ENCODE measurements around the gene CCNI2. TPM values are rescaled to one million over a fixed set of nuclear protein-coding genes. Genes with fewer than 3 reads are reported as not detected.
A peak's percentile ranks its signal among the peaks of the same experiment; 100 is the strongest.

The CCNI2 gene
- total RNA-seq, 1 donor from 2014 or later, result not detected

GRCh38 chr5:132737982-132738681 lies 9.1 kb upstream of the CCNI2 start:
- TF ChIP-seq CTCF (IDR thresholded peaks at IDR 0.05), result no peak
- Histone ChIP-seq H3K27me3 (no peaks in the 10 kb centered on the region), H3K36me3 (no peaks in the 10 kb centered on the region), H3K4me3 (peak overlapping the region; percentile 70 to 90), H3K4me1 (peaks cover 0 to 4% of the 10 kb centered on the region in 2 donors), H3K27ac (no peak overlapping the region), H3K9me3 (no peaks in the 10 kb centered on the region)
- intact Hi-C loops (cut with DNase I), result loop anchor here (5.0 kb wide), 1 partner anchor 39 kb away; the partner anchor contains the start of gene SEPTIN8
- no peak for DNase-seq (ENCODE audit: low spot score in 2 of 2)

DNA sequence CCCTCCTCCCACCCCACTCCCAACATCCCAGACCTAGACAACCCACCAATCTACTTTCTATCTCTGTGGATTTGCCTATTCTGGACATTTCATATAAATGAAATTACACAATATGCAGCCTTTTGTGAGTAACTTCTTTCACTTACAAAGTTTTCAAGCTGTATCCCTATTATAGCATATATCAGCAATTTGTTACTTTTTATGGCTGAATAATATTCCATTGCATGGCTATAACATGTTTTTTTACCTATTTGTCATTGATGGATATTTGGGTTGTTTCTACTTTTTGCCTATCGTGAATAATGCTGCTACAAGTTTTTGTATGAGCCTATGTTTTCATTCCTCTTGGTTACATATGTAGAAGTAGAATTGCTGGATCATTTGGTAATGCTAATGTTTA lies 8.0 kb upstream of the CCNI2 start:
- intact Hi-C loops (cut with DNase I), result loop anchor here (5.0 kb wide), 1 partner anchor 38 kb away; the partner anchor contains the start of gene SEPTIN8
- TF ChIP-seq CTCF (IDR thresholded peaks at IDR 0.05), result no peak

GRCh38 chr5:132742158-132742557 lies 5.1 kb upstream of the CCNI2 start:
- no peak for DNase-seq (ENCODE audit: low spot score in 2 of 2)
- Histone ChIP-seq H3K36me3 (no peaks in the 10 kb centered on the region), H3K9me3 (no peaks in the 10 kb centered on the region), H3K27ac (no peak overlapping the region), H3K4me1 (peaks cover 0 to 3% of the 10 kb centered on the region in 2 donors), H3K4me3 (no peak overlapping the region), H3K27me3 (no peaks in the 10 kb centered on the region)
- no peak for TF ChIP-seq CTCF (IDR thresholded peaks at IDR 0.05)
- intact Hi-C loops (cut with DNase I), result no loop called here

More for the DNA sequence above, 8.0 kb upstream of the CCNI2 start:
- no peak overlapping the region for H3K4me3 ChIP-seq
- peaks cover 0 to 4% of the 10 kb centered on the region in 2 donors for H3K4me1 ChIP-seq
- no peaks in the 10 kb centered on the region for H3K27me3 ChIP-seq
- H3K27ac ChIP-seq, result no peak overlapping the region
- H3K36me3 ChIP-seq, result no peaks in the 10 kb centered on the region
- no peaks in the 10 kb centered on the region for H3K9me3 ChIP-seq
- DNase-seq (ENCODE audit: low spot score in 2 of 2), result no peak

DNA sequence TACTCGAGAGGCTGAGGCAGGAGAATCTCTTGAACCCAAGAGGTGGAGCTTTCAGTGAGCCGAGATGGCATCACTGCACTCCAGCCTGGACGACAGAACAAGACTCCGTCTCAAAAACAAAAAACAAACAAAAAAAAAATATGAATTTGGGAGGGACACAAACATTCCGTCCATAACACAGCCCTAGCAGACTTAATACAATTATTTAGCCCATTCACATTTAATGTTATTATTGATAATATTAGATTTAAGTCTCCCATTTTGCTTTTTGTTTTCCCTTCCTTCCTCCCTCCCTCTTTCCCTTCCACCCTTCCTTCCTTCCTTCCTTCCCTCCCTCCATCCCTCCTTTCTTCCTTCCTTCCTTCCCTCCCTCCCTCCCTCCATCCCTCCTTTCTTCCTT lies 4.6 kb upstream of the CCNI2 start:
- intact Hi-C loops (cut with DNase I), result no loop called here
- Histone ChIP-seq H3K9me3 (no peaks in the 10 kb centered on the region), H3K27ac (no peak overlapping the region), H3K4me1 (peaks cover 3 to 4% of the 10 kb centered on the region in 2 donors), H3K27me3 (no peaks in the 10 kb centered on the region), H3K4me3 (no peak overlapping the region), H3K36me3 (no peaks in the 10 kb centered on the region)
- TF ChIP-seq CTCF (IDR thresholded peaks at IDR 0.05), result no peak
- DNase-seq (ENCODE audit: low spot score in 2 of 2), result no peak

DNA sequence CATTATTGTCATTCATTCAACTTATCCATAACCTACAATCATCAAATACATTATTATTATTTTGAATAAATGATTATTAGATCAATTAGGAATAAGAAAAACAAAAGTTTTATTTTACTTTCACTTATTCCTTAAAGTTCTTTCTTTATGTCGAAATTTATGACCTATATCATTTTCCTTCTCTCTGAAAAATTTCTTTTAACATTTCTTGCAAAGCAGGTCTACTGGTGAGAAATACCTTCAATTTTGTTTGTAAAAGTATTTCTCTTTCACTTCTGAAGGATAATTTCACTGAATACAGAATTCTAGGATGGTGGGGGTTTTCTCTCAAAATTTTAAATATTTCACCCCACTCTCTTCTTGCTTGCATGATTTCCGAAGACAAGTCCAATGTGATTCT lies 2.6 kb upstream of the CCNI2 start:
- H3K4me1 ChIP-seq, result peaks cover 3 to 4% of the 10 kb centered on the region in 2 donors
- no peak overlapping the region for H3K27ac ChIP-seq
- no peaks in the 10 kb centered on the region for H3K36me3 ChIP-seq
- intact Hi-C loops (cut with DNase I), result no loop called here
- H3K9me3 ChIP-seq, result no peaks in the 10 kb centered on the region
- H3K27me3 ChIP-seq, result no peaks in the 10 kb centered on the region
- TF ChIP-seq CTCF (IDR thresholded peaks at IDR 0.05), result no peak
- no peak for DNase-seq (ENCODE audit: low spot score in 2 of 2)
- no peak overlapping the region for H3K4me3 ChIP-seq

Data from ascending aorta (tissue), 2 donors.